ENCODE measurements around the gene TMSB4X. TPM values are rescaled to one million over a fixed set of nuclear protein-coding genes. Genes with fewer than 3 reads are reported as not detected.

Gene TMSB4X
- total and polyA plus RNA-seq, 2 of the 13 experiments (the other 11 are each of a cell fraction or from before 2014, with no cell fraction given): 10.5 to 29.6 TPM

GRCh38 chrX:12946838-12947544 lies 27.9 kb upstream of the TMSB4X start (continued):
- TF ChIP-seq SIX1 (CRISPR knock-in tag; IDR thresholded peaks at IDR 0.05; ENCODE audit: borderline replicate concordance) (no peak), RCOR2 (CRISPR knock-in tag; IDR thresholded peaks at IDR 0.05) (no peak), RARA (CRISPR knock-in tag; IDR thresholded peaks at IDR 0.05) (no peak), ZFP36L1 (CRISPR knock-in tag; IDR thresholded peaks at IDR 0.05) (no peak), BCL3 (CRISPR knock-in tag; IDR thresholded peaks at IDR 0.05) (no peak), SMC3 (IDR thresholded peaks at IDR 0.05; ENCODE audit: low read length) (peak; percentile 79), ELF3 (CRISPR knock-in tag; IDR thresholded peaks at IDR 0.05) (0 out of 2 replicates have a peak, but pooled peaks have one; percentile 19), ZNF644 (CRISPR knock-in tag; IDR thresholded peaks at IDR 0.05; ENCODE audit: low read depth) (0 out of 2 replicates have a peak, but pooled peaks have one; percentile 53), CREB1 (IDR thresholded peaks at IDR 0.05) (no peak), CREB1 (CRISPR knock-in tag; IDR thresholded peaks at IDR 0.05) (no peak), RAD21 (CRISPR knock-in tag; IDR thresholded peaks at IDR 0.05) (0 out of 2 replicates have a peak, but pooled peaks have one; percentile 43), ZNF75D (CRISPR knock-in tag; IDR thresholded peaks at IDR 0.05; ENCODE audit: borderline replicate concordance) (no peak), IRF1 (CRISPR knock-in tag; IDR thresholded peaks at IDR 0.05; ENCODE audit: low read depth) (no peak), CHCHD3 (CRISPR knock-in tag; IDR thresholded peaks at IDR 0.05) (no peak), TP53 (CRISPR knock-in tag; conservative IDR thresholded peaks at IDR 0.05) (no peak), FOXK1 (CRISPR knock-in tag; IDR thresholded peaks at IDR 0.05; ENCODE audit: borderline replicate concordance, low read depth) (peak; percentile 23; the same call in 1 of the 2 replicates), NPAS2 (CRISPR knock-in tag; IDR thresholded peaks at IDR 0.05; ENCODE audit: borderline replicate concordance) (no peak), GMEB2 (CRISPR knock-in tag; IDR thresholded peaks at IDR 0.05; ENCODE audit: low read depth) (no peak)
- TF ChIP-seq, protein P1, sequence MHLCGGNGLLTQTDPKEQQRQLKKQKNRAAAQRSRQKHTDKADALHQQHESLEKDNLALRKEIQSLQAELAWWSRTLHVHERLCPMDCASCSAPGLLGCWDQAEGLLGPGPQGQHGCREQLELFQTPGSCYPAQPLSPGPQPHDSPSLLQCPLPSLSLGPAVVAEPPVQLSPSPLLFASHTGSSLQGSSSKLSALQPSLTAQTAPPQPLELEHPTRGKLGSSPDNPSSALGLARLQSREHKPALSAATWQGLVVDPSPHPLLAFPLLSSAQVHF (CRISPR knock-in tag; IDR thresholded peaks at IDR 0.05): no peak
- TF ChIP-seq, protein P2, sequence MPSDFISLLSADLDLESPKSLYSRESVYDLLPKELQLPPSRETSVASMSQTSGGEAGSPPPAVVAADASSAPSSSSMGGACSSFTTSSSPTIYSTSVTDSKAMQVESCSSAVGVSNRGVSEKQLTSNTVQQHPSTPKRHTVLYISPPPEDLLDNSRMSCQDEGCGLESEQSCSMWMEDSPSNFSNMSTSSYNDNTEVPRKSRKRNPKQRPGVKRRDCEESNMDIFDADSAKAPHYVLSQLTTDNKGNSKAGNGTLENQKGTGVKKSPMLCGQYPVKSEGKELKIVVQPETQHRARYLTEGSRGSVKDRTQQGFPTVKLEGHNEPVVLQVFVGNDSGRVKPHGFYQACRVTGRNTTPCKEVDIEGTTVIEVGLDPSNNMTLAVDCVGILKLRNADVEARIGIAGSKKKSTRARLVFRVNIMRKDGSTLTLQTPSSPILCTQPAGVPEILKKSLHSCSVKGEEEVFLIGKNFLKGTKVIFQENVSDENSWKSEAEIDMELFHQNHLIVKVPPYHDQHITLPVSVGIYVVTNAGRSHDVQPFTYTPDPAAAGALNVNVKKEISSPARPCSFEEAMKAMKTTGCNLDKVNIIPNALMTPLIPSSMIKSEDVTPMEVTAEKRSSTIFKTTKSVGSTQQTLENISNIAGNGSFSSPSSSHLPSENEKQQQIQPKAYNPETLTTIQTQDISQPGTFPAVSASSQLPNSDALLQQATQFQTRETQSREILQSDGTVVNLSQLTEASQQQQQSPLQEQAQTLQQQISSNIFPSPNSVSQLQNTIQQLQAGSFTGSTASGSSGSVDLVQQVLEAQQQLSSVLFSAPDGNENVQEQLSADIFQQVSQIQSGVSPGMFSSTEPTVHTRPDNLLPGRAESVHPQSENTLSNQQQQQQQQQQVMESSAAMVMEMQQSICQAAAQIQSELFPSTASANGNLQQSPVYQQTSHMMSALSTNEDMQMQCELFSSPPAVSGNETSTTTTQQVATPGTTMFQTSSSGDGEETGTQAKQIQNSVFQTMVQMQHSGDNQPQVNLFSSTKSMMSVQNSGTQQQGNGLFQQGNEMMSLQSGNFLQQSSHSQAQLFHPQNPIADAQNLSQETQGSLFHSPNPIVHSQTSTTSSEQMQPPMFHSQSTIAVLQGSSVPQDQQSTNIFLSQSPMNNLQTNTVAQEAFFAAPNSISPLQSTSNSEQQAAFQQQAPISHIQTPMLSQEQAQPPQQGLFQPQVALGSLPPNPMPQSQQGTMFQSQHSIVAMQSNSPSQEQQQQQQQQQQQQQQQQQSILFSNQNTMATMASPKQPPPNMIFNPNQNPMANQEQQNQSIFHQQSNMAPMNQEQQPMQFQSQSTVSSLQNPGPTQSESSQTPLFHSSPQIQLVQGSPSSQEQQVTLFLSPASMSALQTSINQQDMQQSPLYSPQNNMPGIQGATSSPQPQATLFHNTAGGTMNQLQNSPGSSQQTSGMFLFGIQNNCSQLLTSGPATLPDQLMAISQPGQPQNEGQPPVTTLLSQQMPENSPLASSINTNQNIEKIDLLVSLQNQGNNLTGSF (CRISPR knock-in tag; IDR thresholded peaks at IDR 0.05): no peak
- TF ChIP-seq, protein P3, sequence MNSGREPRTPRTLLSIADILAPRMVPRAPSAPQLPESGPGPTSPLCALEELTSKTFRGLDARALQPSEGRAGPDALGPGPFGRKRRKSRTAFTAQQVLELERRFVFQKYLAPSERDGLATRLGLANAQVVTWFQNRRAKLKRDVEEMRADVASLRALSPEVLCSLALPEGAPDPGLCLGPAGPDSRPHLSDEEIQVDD (CRISPR knock-in tag; IDR thresholded peaks at IDR 0.05; ENCODE audit: borderline replicate concordance): no peak
